ENCODE results near the gene NAV2. TPM values are rescaled to one million over a fixed set of nuclear protein-coding genes. Genes with fewer than 3 reads are reported as not detected.
A peak's percentile ranks its signal among the peaks of the same experiment; 100 is the strongest.

NAV2 gene
- total RNA-seq, 1 donor, result 11.2 TPM

- no peak for TF ChIP-seq CTCF (IDR thresholded peaks at IDR 0.05; ENCODE audit: insufficient read depth, low read depth, low read length)
- H3K4me3 ChIP-seq (ENCODE audit: low read depth, low read length), result no peak overlapping the region
- no peak for DNase-seq (ENCODE audit: low read depth)
Observed at GRCh38 chr11:19705936-19706335, 6.7 kb upstream of the NAV2 start.

- no peak for TF ChIP-seq CTCF (IDR thresholded peaks at IDR 0.05; ENCODE audit: insufficient read depth, low read depth, low read length)
Observed at GRCh38 chr11:19711911-19712280, 741 bp upstream of the NAV2 start.

GRCh38 chr11:19713196-19714021, 772 bp downstream of the NAV2 start:
- no peak for TF ChIP-seq CTCF (IDR thresholded peaks at IDR 0.05; ENCODE audit: insufficient read depth, low read depth, low read length)
- H3K4me3 ChIP-seq (ENCODE audit: low read depth, low read length), result peak overlapping the region; percentile 69
- DNase-seq (ENCODE audit: low read depth), result no peak

More at GRCh38 chr11:19711911-19712280, 741 bp upstream of the NAV2 start:
- H3K4me3 ChIP-seq (ENCODE audit: low read depth, low read length), result peak overlapping the region; percentile 69
- no peak for DNase-seq (ENCODE audit: low read depth)

DNA sequence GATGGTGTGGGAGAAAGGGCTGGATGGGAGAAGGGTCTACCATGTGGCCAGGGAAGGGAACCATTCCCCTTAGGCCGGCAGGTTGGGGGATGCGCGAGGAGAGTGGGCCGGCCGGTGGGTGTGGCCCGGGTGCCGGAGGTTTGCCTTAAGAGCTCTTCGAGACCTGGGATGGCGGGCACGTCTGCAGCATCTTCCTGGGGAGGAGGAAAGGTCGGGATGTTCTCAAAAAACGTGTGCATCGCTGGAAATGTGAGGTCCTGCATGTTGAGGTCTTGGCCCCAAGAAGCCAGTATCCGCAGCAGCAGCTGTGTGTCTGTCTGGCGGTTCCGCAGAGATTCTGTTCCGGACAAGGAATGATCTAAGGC, 1.4 kb downstream of the NAV2 start:
- peak; percentile 4 for DNase-seq (ENCODE audit: low read depth)
- no peak for TF ChIP-seq CTCF (IDR thresholded peaks at IDR 0.05; ENCODE audit: insufficient read depth, low read depth, low read length)
- H3K4me3 ChIP-seq (ENCODE audit: low read depth, low read length), result peak overlapping the region; percentile 69

DNA sequence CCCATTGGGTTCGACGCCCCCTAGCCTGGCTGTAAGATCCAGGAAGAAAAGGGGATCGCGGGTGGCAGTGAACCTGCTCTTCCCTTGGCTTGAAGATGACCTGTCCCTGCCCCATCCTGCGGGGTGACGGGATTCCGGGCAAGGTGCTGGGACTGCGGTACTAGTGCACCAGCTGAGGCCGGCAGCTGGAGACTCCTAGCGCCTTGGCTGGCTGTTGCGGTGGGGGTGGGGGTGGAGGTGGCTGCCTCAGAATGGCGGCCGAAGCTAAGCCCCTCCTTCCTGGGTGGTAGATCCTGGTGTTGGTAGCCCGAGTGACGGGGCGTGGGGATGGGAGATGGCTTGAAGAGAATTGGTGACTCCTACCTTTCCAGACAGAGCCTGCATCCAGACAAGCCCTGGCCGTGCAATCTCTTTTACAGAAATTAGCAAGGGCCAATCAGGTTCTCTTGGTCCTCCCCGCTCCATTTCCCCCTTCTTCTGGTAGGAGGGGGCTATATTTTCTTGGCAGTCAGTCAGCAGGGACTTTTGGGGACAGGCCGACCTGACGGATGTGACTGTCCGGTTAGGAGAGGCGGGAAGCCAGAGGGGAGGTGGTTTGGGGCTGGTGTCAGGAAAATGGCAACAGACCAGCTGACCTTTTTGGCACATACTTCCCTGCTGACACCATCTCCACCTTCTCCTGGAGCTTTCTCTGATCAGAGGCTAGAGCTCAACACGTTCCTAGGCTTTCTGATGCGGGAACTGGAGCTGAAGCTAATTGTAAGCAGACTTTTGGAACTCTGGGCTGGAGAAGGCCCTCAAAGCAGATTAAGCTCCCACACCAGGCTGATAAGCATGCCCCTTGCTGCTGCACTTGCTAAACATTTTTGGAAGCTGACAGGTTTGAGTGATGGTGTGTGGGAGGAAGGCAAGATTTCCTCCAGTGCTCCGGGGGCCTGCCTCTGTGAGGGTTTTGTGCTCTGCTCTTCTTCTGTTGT, 2.0 kb downstream of the NAV2 start:
- TF ChIP-seq CTCF (IDR thresholded peaks at IDR 0.05; ENCODE audit: insufficient read depth, low read depth, low read length), result no peak
- peak; percentile 10 for DNase-seq (ENCODE audit: low read depth)
- H3K4me3 ChIP-seq (ENCODE audit: low read depth, low read length), result peak overlapping the region; percentile 69

- TF ChIP-seq CTCF (IDR thresholded peaks at IDR 0.05; ENCODE audit: insufficient read depth, low read depth, low read length), result no peak
- DNase-seq (ENCODE audit: low read depth), result peak; percentile 63
- H3K4me3 ChIP-seq (ENCODE audit: low read depth, low read length), result peak overlapping the region; percentile 3
Observed at GRCh38 chr11:19715373-19715772, 2.7 kb downstream of the NAV2 start.

Measured in fibroblast of villous mesenchyme (primary cell).